NCI-H1694 treated with DMSO at 0.1 percent for 48 hours (cell line): Measurements from ENCODE around the gene PLOD3.

Experiments used
- DNase-seq: peaks from one replicate; lab custom pipeline; 2025; lab: John Stamatoyannopoulos, UW

PLOD3 gene

DNA sequence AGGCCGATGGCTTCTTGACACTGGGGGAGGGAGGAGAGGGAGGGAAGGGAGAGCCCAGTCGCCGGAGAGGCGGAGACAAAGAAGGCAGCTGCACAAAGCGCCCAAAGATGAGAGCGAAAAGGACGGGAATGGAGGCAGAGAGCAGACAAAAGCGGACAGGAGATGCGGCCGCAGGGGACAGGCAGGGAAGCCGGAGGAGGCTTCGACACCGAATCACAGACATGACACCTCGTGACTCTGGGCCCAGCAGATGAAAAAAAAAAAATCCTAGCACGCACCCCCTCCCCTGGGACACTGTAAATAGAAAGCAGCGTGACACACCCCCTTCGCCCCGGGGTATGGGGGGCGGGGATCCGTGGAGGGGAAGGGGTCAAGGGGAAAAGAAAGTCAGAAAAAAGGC, 38.3 kb downstream of the PLOD3 start:
- no peak for DNase-seq

DNA sequence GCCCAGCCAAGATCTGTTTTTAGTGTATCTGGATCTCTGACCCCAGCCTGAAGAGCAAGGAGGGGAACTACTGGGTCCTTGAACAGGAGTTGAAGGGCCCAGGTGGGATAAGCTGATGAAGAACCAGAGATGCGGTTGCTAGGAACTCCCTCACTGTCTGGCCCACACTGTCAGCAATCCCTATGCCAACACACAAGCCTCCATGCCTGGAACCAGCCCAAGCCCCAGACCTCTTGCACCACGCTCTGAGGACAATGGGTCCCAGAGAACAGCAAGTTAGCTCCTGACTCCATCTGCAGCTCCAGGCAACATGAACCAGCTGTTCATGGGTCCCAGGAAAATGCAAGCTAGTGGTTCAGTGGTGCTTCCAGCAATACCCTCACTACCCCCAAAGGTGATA, 39.7 kb downstream of the PLOD3 start:
- no peak for DNase-seq

DNA sequence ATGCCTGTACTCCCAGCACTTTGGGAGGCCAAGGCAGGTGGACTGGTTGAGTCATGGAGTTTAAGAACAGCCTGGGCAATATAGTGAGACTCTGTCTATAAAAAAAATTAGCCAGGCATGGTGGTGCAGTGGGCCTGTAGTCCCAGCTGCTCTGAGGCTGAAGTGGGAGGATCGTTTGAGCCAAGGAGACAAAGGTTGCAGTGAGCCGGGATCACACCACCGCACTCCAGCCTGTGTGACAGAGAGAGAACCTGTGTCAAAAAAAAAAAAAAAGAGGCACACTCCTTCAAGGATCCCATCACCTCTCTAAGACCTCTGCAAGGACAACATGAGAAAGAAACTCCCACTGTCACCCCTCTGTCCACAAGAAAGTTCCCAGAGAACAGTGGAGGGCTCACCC, 41.7 kb downstream of the PLOD3 start:
- no peak for DNase-seq

DNA sequence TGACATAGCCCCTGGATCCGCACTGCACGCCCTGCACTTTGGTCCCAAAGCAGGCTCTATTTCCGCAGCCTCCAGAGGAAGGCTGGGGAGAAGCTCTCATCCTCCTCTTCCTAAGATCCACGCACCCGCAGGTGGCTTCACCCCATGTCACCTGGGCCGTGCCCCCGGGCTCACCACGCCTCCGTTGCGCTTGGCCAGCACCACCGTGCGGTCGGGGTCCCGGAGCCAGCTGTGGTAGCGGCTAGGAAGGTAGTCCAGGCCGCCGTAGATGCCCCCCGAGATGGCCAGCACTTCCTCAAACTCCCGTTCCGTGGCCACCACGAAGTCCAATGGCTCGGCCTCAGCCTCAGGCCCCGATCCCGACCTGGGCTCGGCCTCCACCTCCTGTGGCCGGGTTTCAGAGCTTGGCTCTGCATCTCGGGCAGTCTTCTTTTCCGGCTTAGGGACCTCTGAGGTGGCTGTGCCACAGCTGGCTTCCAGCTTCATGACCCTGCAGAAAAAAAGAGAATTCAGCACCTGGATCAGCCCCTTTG, 43.0 kb downstream of the PLOD3 start:
- no peak for DNase-seq

DNA sequence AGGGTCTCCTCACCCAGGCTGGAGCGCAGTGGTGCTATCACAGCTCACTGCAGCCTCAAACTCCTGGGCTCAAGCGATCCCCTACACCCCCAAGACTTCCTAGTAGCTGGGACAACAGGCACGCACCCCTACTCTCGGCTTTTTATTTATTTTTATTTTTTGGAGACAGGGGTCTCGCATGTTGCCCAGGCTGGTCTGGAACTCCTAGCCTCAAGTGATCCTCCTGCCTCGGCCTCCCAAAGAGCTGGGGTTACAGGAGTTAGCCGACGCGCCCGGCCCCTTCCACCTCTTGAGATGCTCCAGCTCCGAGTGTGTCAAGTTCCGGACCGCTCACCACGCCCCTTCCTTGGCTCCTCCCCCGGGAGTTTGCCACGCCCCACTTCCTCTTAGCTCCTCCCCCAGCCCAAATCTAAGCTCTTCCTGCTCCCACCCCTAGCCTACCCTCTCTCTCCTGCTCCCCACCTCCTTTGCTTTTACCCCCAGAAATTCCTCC, 43.6 kb downstream of the PLOD3 start:
- no peak for DNase-seq

DNA sequence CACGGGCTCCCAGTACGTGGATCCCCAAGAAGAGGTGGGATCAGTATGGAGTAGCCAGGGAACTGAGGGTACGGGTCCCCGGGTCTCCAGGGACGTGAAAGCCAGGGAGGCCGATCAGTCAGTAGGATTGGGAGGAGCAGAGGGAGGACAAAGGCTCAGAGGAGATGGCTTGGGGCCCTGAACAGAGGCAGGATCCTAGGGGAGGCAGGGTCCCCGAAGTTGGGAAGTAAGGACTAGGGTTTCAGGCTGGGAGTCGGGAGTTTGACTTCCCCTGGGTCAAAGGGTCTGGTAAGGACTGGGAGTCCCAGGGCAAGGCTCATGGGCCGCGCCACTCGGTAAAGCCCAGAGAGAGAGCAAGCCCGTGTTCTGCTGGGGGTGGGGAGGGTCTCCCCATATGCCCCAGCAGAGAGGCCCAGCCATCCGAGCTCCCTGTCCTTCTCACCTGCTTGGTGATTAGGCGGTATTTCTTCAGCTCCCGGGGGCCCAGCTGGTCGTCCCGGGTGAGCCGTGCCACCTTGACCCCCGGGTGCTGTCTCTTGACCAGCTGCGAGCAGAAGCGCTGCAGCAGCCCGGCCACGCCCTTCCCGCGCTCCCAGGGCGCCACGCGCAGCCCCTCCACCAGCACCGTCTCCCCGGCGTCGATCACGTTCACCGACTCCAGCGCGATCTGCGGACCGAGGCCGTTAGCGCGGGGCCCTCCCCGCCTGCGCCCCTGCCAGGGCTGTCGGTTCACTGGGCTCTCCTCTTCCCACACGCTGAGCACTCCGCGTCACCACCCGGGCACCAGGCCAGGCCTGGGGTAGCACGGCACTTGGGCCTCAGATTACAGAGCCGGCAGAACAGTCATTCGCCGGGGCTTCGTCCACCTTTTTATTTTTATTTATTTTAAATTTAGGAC, 44.3 kb downstream of the PLOD3 start:
- DNase-seq: no peak

DNA sequence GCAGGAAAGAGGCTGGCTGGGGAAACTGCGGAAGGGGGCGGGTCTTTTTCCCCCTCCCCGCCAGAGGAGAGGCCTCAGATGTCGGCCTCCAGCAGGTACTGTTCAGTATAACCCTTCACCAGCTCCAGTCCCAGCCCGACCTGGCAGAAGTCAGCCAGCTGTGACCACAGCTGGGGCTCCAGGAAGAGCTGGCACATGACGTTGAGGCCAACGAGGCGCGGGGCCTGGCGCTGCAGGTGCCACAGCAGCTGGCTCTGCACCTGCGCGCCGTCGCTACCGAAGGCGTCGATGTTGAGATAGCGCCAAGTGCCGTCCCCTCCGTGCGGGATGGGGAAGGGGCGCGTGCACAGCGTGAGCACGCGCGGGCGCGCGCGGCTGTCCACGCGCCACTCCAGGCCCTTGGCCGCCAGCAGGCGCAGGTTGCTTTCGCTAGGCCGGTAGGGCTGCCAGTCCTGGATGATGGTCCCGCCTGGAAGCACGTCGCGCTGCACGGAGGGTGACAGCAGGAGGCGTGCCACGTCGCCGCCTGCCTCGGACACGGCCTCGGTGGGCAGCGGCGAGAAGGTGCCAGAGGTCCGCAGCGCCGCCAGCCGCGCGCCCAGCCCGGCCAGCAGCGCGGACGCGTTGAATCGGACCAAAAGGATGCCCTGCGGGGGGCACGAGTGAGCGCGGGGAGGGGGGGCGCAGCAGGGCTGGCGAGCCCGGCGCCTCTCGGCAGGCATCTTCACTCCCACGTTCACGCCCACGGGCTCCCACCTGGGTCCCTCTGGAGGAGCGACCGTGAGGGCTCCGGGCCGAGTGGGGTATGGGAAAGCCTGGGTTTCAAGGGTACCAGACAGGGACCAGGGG, 45.2 kb downstream of the PLOD3 start:
- DNase-seq: no peak

DNA sequence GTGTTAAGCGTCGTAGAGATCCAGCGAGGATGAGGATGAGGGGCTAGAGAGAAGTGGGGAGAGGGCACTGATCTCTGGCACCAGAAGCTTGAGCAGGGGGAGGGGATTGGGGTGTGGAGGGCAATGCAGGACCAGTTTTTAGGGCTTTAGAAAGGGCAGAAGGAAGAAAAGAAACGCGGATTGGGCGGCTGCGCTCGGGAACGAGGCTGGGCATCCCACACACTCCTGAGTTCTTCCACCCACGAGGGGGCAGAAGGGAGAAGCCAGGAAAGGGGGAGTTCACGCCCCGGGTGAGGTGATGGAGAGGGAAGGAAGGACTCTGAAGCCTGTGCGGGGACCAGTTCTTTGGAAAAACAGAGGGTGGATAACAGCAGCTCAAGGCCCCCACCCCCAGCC, 45.9 kb downstream of the PLOD3 start:
- no peak for DNase-seq

DNA sequence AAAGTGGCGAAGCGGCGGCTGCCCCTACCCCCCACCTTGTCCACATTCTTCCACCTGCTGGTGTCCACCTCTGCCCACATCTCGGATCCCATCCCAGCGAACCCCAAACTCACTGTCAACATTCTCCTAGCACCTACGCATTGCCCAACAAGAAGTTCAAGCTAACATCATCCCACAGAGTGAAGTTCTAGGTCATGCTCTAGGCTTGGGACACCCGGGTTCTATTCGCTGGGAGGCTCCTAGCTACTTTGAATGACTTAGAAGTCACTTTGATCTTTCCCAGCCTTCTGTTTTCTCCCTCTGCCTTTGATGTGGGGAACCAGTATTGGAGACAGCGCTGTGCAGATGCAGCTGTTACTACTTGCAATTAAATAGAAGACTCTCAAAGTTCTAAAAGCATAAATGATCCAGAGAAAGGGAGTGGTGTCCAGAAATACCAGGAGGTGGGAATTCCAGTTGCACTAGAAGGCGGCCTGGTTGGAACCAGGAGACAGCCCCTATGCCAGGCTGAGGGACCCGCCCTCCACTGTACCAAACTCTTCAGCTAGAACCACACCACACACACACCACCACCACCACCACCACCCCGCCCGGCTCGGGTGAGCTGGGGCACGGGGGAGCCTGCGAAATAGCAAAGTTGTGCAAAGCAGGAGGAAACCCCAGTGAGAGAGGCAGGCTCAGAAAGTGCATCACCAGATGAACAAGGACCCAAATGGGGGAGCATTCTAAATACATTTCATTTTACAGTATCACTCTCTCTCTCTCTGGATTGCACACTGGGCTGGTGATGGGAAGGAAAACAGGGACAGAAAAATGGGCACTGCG, 46.6 kb downstream of the PLOD3 start:
- DNase-seq: no peak

DNA sequence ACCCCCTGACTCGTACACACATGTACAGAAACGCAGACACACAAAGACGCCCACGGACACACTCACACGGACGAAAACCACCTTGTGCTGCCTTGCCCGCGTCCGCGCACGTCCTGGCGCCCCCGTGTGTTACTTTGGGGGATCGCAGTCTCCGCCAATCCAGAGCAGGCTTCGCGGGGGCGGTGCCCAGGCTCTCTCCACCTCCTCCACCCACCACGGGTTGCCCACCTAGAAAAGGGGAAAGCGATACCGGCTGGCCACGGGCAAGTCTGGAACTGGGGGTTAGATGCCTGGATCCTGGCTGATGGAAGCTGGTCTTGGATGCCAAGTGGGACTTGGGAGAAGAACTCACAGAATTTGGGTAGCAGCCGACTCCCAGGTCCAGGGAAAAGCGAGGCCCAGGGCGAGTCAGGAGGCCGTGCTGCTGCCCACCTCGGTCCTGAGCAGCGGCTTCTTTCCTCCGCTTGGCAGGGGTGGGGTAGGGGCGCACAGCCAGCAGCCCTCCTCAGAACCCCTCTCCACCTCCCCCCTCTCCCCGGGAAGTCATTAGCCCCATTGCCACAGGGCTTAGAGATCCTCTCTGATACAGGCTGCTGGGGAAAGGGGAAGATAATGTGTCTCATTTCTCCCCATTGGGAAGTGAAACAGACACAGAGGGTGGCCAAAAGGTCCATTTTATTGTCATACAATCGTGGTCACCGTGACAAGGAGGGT, 47.4 kb downstream of the PLOD3 start:
- DNase-seq: peak; percentile 43

DNA sequence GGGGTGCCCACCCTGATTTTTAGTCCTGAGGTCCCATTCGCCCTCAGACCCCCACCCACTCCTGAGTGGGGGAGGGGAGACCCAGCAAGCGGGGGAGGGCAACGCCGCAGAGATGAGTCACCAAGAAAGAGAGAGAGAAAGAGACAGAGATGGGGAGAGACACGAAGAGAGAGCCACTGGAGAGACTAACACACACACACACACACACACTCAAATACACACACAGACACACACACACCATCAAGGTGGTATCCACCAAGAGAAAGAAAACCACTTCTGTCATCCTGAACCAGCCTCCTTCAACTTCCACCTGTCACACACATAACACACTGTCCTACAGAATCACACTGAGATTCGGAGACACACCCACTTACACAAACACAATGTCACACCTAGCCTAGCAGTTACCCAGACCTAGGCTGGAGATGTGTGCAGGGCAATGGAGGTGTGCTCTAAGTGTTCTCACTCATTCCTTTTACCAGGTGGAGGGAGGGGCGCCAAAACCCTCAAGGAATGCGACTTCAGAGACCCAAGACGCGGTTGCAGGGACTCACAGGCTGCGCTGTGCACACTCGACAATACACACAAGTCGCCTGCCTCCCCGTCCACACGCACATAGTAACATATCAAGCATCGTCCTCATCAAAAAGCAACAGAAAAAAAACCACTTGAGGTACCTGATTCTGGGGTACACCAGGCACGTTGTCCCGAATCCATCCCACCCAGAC, 48.1 kb downstream of the PLOD3 start:
- DNase-seq: no peak

DNA sequence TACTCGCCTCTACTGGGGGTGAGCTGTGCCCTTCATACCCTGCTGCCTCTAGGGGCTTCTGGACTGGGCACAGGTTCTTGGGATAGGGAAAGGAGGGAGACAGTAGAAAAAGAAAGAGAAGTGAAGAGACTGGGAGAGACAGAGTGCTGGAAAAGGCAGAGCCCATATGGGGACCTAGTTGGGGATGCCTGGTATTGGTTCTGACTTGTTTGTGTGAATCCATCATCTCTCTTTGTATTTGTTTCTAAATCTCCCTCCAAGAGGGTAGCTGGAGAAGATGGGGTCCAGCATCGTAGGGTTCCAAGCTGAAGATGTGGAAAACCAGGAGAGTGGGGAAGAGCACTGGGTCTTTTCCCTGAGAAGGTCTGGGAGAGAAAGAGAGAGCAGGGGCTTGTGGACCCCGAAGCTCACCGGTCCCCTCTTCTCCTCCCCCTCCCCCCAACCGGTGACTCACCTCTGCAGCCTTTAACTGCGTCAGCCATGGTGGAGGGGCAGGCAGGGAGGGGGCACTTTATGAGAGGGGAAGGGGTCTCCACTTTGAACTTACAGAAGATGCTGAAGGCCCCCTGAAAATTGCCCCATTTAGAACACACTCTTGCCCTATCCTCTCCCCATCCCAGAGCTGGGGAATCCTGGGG, 48.9 kb downstream of the PLOD3 start:
- no peak for DNase-seq

DNA sequence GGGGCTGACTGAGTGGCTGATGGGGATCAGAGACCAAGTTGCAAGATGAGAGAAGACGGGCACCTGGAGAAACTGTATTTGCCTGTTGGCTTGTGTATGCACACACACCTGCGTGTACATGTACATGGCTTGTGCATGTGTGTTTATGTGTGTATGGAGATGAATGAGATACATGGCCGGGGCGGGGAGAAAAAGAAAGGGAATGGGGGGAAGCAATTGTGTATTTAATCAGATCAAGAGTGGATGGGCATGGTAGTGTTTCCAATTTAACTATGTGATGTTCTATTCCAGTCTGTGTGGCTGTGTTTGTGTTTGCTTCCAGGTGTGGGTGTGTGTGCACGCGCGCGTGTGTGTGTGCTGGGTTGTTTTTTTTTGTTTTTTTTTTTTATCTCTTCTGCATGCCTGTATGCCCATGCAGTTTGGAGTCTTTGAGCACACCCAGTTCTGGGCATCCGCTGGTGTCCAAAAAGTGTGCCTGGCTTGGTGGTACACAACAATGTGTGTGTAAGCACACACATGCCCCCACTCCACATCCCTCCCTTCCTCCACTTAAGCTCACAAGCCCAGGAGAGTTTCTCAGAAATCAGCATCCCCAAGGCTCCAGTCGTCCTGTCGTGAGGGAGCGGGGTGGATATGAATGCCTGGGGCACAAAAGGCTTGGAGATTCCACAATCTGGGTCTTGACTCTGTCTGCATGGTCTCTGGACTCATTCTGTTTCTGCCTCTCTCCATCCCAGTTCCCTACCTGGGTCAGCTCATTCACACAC, 49.6 kb downstream of the PLOD3 start:
- DNase-seq: no peak

DNA sequence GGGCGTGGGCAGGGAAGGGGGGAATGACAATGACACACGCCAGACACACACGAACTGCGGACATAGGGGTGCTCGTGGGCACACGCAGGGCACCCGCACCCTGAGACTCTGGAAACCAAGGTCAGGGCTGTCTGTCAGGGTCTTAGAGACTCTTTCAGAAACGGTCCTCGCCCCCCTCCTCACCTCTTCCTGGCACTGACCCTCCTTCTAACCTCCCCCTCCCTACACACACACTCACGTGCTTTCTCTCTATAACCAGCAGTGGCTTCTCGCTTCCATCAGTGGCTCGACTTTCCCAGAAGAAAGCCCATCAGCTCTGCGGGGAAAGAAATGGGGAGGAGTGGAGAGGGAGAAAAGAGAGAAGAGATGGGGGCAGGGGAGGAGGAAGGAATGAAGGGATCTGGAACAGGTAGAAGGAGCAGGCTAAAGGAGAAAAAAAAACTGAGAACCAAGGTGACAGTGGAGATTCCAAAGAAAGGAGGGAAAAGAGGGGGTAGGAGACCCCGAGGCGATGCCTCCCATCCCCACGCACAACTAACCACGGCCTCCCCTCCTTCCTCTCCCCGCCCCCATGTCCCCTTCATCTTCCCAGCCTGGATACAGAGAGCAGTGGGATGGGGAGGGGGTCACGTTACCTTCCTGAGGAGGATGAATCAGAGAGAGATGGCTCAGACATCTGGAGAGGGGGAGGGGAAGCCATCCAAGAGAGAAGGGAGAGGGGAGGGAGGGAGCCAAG, 50.3 kb downstream of the PLOD3 start:
- DNase-seq: no peak

DNA sequence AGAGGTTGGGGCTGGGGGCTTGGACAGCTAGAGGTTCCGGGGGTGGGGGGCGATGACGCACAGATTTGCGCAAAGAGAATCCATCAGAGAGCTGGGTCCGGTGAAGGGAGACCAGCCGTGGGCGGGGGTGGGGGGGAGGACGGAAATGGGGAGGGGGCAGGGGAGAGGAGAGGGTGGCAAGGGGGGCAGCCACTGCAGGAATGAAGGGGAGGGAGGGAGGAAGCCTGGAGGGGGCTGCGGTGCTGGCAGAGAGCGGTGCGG, 50.8 kb downstream of the PLOD3 start:
- no peak for DNase-seq

DNA sequence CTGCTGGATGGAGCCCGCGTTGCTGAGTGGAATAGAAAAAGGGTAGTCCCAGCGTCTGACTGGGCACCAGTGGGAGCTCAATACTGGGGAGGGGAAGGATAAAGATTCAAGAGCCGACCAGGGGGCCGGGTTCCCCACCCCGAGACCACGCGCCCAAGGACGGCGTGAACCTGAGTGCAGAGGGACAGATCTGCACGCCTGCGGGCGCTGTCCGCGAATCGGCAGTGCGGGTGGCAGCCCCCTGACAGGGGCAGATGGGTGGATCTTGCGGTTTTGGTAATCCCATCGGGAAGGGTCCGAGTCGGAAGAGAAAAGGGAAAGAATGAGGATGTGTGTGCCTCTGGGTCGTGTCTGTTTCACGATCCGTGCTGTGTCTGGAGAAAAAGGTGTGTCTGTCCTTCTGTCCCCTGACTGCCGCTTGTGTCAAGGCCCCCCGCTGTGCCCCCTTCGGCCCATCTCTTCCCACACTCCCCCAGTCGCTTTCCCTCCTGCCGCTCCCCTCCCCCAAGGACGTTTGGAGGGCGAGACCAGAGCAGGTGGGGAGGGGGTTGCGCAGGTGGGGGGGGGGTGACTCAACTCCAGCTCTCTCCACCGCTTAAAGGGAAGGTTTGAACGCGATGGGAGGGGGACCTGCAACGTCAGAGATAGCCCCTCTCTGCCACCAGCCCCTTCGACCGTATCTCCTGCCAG, 51.3 kb downstream of the PLOD3 start:
- no peak for DNase-seq

DNA sequence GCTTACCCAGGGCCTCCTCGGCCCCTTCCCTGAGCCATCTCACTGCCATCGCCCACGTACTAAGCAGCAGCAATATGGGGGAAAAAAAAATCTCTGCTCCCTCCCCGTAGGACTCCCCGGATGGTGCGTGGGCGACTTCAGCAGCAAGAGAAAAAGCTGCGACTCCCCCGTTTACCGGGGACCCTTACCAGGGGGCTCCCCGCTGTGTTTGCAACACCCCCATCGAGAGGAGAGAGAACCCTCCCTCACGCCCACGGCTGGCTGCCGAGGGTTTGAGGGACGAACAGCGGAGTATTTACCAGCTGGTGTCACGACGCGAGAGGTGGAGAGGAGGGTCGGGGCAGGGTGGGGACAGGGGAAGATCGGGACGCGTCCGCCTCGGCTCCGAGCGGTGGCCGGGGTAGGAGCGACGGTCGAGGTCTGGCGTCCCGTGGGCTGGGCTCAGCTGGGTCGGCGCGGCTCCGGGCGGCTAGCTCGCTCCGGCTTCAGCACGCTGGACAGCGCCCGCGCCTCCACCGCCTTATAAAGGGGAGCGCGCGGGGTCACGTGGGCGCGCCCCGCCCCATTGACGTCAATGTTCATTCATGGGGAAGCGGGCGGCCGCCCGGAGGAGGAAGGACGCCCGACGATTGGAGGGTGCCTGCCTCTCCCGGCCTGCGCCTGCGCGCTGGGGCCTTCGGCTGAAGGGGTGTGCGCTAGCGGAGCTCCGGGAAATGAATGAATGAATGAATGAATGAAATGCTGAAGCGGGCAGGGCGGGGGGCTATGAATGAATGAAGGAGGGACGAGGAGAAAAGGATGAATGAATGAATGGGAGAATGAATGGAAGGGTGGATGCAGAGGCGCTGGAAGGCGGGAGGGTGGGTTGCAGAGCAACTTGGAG, 52.1 kb downstream of the PLOD3 start, which contains the start of gene VGF:
Gene VGF, minus strand, starts transcription at position 495 of the 883 bp plus-strand sequence. CDS start 726 bp downstream, outside the sequence.
- DNase-seq: peak; percentile 85
